Testis (tissue), 2 donors: ENCODE data around the gene SDK1.

Source experiments
- POLR2A ChIP-seq: fragments of 450-650 bp; IDR thresholded peaks from one replicate; pipeline ENCODE4 v1.6.1; 2017; ENCODE audit warnings: antibody characterized with exemption, mild to moderate bottlenecking, moderate library complexity
- TF ChIP-seq, protein P1 (sequence below), 3 experiments: fragments of 450-650 bp in 2 of 3; fragments of 200-600 bp in 1 of 3; sonication (generic) in 1 of 3; IDR thresholded peaks; one replicate each; pipeline ENCODE4 v1.5.1; 2016 to 2019; ENCODE audit warnings: antibody characterized with exemption in 3 of 3, mild to moderate bottlenecking in 2 of 3, moderate library complexity in 1 of 3

DNA sequence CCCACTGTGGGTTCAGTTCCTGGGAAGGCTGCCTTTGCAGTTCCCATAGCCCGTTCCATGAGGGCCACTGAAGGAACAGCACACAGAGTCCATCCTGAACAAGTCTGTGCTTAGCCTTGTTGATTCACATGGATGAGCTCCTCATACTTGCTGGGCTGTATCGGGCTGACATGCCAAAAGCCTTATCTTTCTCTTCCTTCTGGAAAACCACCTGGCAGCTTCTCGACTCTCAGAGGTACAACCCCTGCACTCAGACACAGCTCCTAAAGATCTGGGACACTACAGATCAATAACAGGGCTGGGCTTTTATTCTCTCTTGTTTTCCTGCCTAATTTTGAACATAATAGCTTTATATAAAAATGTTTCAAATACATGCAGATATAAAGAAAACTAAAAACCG lies 667.2 kb downstream of the SDK1 start:
- TF ChIP-seq, protein P1, sequence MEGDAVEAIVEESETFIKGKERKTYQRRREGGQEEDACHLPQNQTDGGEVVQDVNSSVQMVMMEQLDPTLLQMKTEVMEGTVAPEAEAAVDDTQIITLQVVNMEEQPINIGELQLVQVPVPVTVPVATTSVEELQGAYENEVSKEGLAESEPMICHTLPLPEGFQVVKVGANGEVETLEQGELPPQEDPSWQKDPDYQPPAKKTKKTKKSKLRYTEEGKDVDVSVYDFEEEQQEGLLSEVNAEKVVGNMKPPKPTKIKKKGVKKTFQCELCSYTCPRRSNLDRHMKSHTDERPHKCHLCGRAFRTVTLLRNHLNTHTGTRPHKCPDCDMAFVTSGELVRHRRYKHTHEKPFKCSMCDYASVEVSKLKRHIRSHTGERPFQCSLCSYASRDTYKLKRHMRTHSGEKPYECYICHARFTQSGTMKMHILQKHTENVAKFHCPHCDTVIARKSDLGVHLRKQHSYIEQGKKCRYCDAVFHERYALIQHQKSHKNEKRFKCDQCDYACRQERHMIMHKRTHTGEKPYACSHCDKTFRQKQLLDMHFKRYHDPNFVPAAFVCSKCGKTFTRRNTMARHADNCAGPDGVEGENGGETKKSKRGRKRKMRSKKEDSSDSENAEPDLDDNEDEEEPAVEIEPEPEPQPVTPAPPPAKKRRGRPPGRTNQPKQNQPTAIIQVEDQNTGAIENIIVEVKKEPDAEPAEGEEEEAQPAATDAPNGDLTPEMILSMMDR (IDR thresholded peaks at IDR 0.05): no peak
- TF ChIP-seq POLR2A: no peak
